ENCODE results near the gene FANCC.
"Not testable (repeated sequence)": the region's sequence is repeated elsewhere in the genome, so short reads cannot be mapped to it uniquely, and the experiment has no call there.

GRCh38 chr9:95203019-95203418 is 114.5 kb downstream of the FANCC start:
- not testable (repeated sequence) for TF ChIP-seq EZH2 (IDR thresholded peaks at IDR 0.05; ENCODE audit: insufficient read depth, poor library complexity, severe bottlenecking); EZH2phosphoT487 (IDR thresholded peaks at IDR 0.05; ENCODE audit: insufficient read depth, low read depth)
